Mesothelial cell of epicardium (in vitro differentiated cells): ENCODE results near the gene ZNF74. TPM values are rescaled to one million over a fixed set of nuclear protein-coding genes. Genes with fewer than 3 reads are reported as not detected.

ENCODE experiments used
- DNase-seq, 2 experiments: peaks; one replicate each; pipeline ENCODE4 v3.0.0; 2021; ENCODE audit warnings: low spot score in 2 of 2; ENCODE audit not compliant: unreplicated experiment in 2 of 2
- H3K27ac Mint-ChIP-seq: 2 replicates; pipeline ENCODE4 v1.8.0; 2021; ENCODE audit warnings: mixed read lengths
- H3K27me3 Mint-ChIP-seq: 2 replicates; pipeline ENCODE4 v1.8.0; 2021; ENCODE audit warnings: low read depth, mixed read lengths
- H3K36me3 Mint-ChIP-seq: 2 replicates; pipeline ENCODE4 v1.8.0; 2021; ENCODE audit warnings: mixed read lengths
- H3K4me1 Mint-ChIP-seq: 2 replicates; pipeline ENCODE4 v1.8.0; 2021; ENCODE audit warnings: mixed read lengths
- H3K4me3 Mint-ChIP-seq: 2 replicates; pipeline ENCODE4 v1.8.0; 2021; ENCODE audit warnings: mild to moderate bottlenecking, moderate library complexity, mixed read lengths
- H3K9me3 Mint-ChIP-seq: 2 replicates; pipeline ENCODE4 v1.8.0; 2021; ENCODE audit warnings: mixed read lengths
- CTCF ChIP-seq: fragments of 200-600 bp; sonication (generic); IDR thresholded peaks from one replicate; pipeline ENCODE4 v1.5.0; 2021; ENCODE audit warnings: antibody characterized with exemption; ENCODE audit not compliant: unreplicated experiment
- total RNA-seq: library from RNA; stranded (reverse); gene quantifications from 3 replicates; pipeline ENCODE4 v1.2.1, GENCODE V29; 2021

Gene ZNF74
- total RNA-seq, 1 donor from 2014 or later = 38.3 TPM

GRCh38 chr22:20398420-20398819, 4.5 kb downstream of the ZNF74 start:
- Mint-ChIP-seq H3K36me3 (peaks cover 18% of the 10 kb centered on the region), H3K27me3 (no peaks in the 10 kb centered on the region), H3K4me3 (no peak overlapping the region), H3K4me1 (peaks cover 37% of the 10 kb centered on the region), H3K27ac (no peak overlapping the region), H3K9me3 (no peaks in the 10 kb centered on the region)
- DNase-seq = no peak
- TF ChIP-seq CTCF = no peak

GRCh38 chr22:20399866-20400605, 6.1 kb downstream of the ZNF74 start:
- Mint-ChIP-seq H3K4me1 (peaks cover 28% of the 10 kb centered on the region), H3K4me3 (no peak overlapping the region), H3K27ac (no peak overlapping the region), H3K27me3 (no peaks in the 10 kb centered on the region), H3K36me3 (peaks cover 28% of the 10 kb centered on the region), H3K9me3 (no peaks in the 10 kb centered on the region)
- no peak for TF ChIP-seq CTCF
- no peak for DNase-seq

GRCh38 chr22:20400606-20401375, 6.8 kb downstream of the ZNF74 start:
- no peak for DNase-seq
- no peak overlapping the region for H3K27ac Mint-ChIP-seq
- peaks cover 21% of the 10 kb centered on the region for H3K4me1 Mint-ChIP-seq
- no peaks in the 10 kb centered on the region for H3K9me3 Mint-ChIP-seq
- no peaks in the 10 kb centered on the region for H3K27me3 Mint-ChIP-seq
- peaks cover 30% of the 10 kb centered on the region for H3K36me3 Mint-ChIP-seq
- TF ChIP-seq CTCF = no peak
- no peak overlapping the region for H3K4me3 Mint-ChIP-seq

GRCh38 chr22:20401376-20402014, 7.5 kb downstream of the ZNF74 start:
- Mint-ChIP-seq H3K4me1 (peaks cover 14% of the 10 kb centered on the region), H3K27me3 (no peaks in the 10 kb centered on the region), H3K4me3 (no peak overlapping the region), H3K9me3 (no peaks in the 10 kb centered on the region), H3K27ac (no peak overlapping the region), H3K36me3 (peaks cover 32% of the 10 kb centered on the region)
- no peak for TF ChIP-seq CTCF
- no peak for DNase-seq

- H3K36me3 Mint-ChIP-seq = peaks cover 36% of the 10 kb centered on the region
- H3K27me3 Mint-ChIP-seq = no peaks in the 10 kb centered on the region
- H3K4me3 Mint-ChIP-seq = no peak overlapping the region
- no peak for TF ChIP-seq CTCF
- no peak overlapping the region for H3K27ac Mint-ChIP-seq
- peaks cover 9% of the 10 kb centered on the region for H3K4me1 Mint-ChIP-seq
- H3K9me3 Mint-ChIP-seq = no peaks in the 10 kb centered on the region
- no peak for DNase-seq
These were observed 9.2 kb downstream of the ZNF74 start for GRCh38 chr22:20402960-20403778.
